Transverse colon (tissue), 4 donors: ENCODE results near the gene MYADM. TPM values are rescaled to one million over a fixed set of nuclear protein-coding genes. Genes with fewer than 3 reads are reported as not detected.
A peak's percentile ranks its signal among the peaks of the same experiment; 100 is the strongest.

ENCODE experiments used
- DNase-seq: peaks from one replicate; pipeline ENCODE4 v3.0.0-alpha.2; 2019
- H3K27ac ChIP-seq, 4 donors: fragments of 200-600 bp; sonication (generic); 2 replicates each; pipeline ENCODE4 v1.5.1; 2016 to 2018; ENCODE audit warnings: inconsistent platforms in 4 of 4
- H3K27me3 ChIP-seq: fragments of 200-600 bp; sonication (generic); 2 replicates; pipeline ENCODE4 v1.5.1; 2017; ENCODE audit warnings: inconsistent platforms
- H3K36me3 ChIP-seq, 4 donors: fragments of 200-600 bp; sonication (generic); 2 replicates each; pipeline ENCODE4 v1.5.1; 2017 to 2019; ENCODE audit warnings: inconsistent platforms in 4 of 4
- H3K4me1 ChIP-seq, 4 donors: fragments of 200-600 bp; sonication (generic); 2 replicates each; pipeline ENCODE4 v1.5.1; 2017 to 2020; ENCODE audit warnings: inconsistent platforms in 4 of 4
- H3K4me3 ChIP-seq, 4 donors: fragments of 200-600 bp; sonication (generic); 1 replicate in 1 of 4; 2 replicates in 3 of 4; pipeline versions ENCODE4 v1.5.1 to v1.6.1; 2017 to 2019; ENCODE audit warnings: inconsistent platforms in 4 of 4
- H3K9me3 ChIP-seq, 2 donors: fragments of 200-600 bp; sonication (generic); 2 replicates each; pipeline ENCODE4 v1.5.1; 2017 to 2019; ENCODE audit warnings: inconsistent platforms in 2 of 2
- EP300 ChIP-seq: sonication (generic); formaldehyde crosslinking; IDR thresholded peaks from one replicate; pipeline ENCODE4 v1.6.1; 2017; ENCODE audit warnings: antibody characterized with exemption, low read depth
- POLR2A ChIP-seq: fragments of 450-650 bp; IDR thresholded peaks from one replicate; pipeline ENCODE4 v1.6.1; 2016; ENCODE audit warnings: antibody characterized with exemption, mild to moderate bottlenecking, moderate library complexity
- POLR2AphosphoS5 ChIP-seq, 3 donors: sonication (generic); formaldehyde crosslinking; IDR thresholded peaks; one replicate each; pipeline ENCODE4 v1.6.1; 2016; ENCODE audit warnings: antibody characterized with exemption in 3 of 3
- WGBS, 2 donors: methylation state at CpG; one replicate each; pipeline ENCODE4 v1.1.5; 2018; ENCODE audit warnings: low coverage in 1 of 2; 5-methylcytosine and 5-hydroxymethylcytosine counted together
- in situ Hi-C, 4 donors: fragments of 200-750 bp; cut with MboI; loops; one replicate each; pipeline versions ENCODE4 v1.15.0 to v1.15.1; 2017; ENCODE audit warnings: low sequenced_read_pairs in 3 of 4, low pct_ligation_motif_present in 1 of 4, low pct_unique_long_range_greater_than_20kb in 1 of 4
- intact Hi-C: fragments of 100-400 bp; cut with DNase I; formaldehyde crosslinking; loops from one replicate; pipeline ENCODE4 v1.15.1; 2023; ENCODE audit warnings: low total_unique reads
- total RNA-seq, 4 donors: library from RNA; depleted of rRNA; stranded (reverse); fragments of >200 nt; gene quantifications; one replicate each; pipeline ENCODE4 v1.1.0, GENCODE V29; 2016
- TF ChIP-seq, protein P1 (sequence below), 5 experiments: fragments of 200-600 bp in 3 of 5; fragments of 450-650 bp in 2 of 5; sonication (generic) in 3 of 5; IDR thresholded peaks; 1 replicate in 2 of 5; 2 replicates in 3 of 5; pipeline ENCODE4 v1.5.1; 2016 to 2017; ENCODE audit warnings: antibody characterized with exemption in 5 of 5, inconsistent platforms in 3 of 5, mild to moderate bottlenecking in 2 of 5, moderate library complexity in 1 of 5

The MYADM gene
- total RNA-seq, 4 donors from 2014 or later: 33.3 to 222 (median 79.1) TPM

DNA sequence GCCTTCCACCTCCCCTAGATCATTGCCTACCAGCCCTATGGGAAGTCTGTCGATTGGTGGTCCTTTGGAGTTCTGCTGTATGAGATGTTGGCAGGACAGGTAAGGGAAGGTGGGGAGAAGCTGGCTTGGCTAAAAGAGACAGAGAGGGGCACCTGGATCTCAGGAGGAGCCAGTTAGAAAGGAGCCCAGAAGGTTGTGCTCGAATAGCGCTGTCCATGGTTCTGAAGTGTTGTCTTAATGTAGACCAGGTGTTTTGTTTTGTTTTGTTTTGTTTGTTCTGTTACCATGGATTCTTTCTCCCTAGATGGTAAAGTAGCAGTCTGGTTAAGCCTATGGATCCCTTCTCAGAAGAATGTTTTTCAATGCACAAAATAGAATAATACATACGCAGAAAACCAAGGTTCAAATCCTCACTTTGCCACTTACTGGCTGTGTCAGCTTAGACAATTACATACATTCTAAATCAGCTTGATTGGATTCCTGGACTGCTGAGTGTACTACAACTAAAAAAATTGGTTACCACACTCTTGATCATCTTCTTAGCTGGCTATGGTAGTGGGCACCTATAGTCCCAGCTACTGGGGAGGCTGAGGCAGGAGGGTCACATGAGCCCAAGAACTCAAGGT lies 35.5 kb downstream of the MYADM start:
- Histone ChIP-seq H3K36me3 (no peaks in the 10 kb centered on the region), H3K4me3 (no peak overlapping the region), H3K27me3 (peaks cover 51% of the 10 kb centered on the region), H3K4me1 (peaks cover 0 to 5% (median 3%) of the 10 kb centered on the region in 4 donors), H3K27ac (no peak overlapping the region), H3K9me3 (no peaks in the 10 kb centered on the region)
- WGBS, 2 donors: 33 to 38% methylated on average over 3 to 4 of the region's 4 CpGs
- TF ChIP-seq POLR2AphosphoS5 (IDR thresholded peaks at IDR 0.05): no peak
- no peak for TF ChIP-seq POLR2A
- TF ChIP-seq, protein P1, sequence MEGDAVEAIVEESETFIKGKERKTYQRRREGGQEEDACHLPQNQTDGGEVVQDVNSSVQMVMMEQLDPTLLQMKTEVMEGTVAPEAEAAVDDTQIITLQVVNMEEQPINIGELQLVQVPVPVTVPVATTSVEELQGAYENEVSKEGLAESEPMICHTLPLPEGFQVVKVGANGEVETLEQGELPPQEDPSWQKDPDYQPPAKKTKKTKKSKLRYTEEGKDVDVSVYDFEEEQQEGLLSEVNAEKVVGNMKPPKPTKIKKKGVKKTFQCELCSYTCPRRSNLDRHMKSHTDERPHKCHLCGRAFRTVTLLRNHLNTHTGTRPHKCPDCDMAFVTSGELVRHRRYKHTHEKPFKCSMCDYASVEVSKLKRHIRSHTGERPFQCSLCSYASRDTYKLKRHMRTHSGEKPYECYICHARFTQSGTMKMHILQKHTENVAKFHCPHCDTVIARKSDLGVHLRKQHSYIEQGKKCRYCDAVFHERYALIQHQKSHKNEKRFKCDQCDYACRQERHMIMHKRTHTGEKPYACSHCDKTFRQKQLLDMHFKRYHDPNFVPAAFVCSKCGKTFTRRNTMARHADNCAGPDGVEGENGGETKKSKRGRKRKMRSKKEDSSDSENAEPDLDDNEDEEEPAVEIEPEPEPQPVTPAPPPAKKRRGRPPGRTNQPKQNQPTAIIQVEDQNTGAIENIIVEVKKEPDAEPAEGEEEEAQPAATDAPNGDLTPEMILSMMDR (IDR thresholded peaks at IDR 0.05): no peak
- no peak for TF ChIP-seq EP300
- intact Hi-C loops: no loop called here
- DNase-seq: no peak
- in situ Hi-C loops: loop anchor here in 1 of 4 donors (10.0 kb wide), 1 partner anchor 58 kb away; no protein-coding TSS in a partner anchor

DNA sequence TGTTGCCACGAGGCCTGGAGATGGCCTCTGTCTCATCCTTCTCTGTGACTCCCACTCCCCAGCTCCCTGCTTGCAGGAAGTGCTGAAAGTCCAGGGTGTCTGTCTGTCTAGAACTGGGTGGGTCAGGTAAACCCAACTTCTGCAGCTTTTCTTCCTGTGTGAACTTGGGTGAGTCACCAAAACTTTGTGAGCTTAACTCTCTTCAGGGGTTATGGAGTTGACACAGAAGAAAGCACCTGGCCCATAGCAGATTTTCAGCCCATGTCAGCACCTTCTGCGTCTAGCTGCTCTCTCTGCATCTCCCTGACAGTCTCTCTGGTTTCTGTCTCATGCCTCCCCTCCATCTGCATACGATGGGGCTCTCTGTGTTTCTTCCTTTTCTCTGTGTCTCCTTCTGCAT lies 37.2 kb downstream of the MYADM start:
- no peak for DNase-seq
- Histone ChIP-seq H3K9me3 (no peaks in the 10 kb centered on the region), H3K27ac (no peak overlapping the region), H3K4me3 (no peak overlapping the region), H3K27me3 (peaks cover 60% of the 10 kb centered on the region), H3K4me1 (peaks cover 0 to 12% (median 8%) of the 10 kb centered on the region in 4 donors), H3K36me3 (no peaks in the 10 kb centered on the region)
- in situ Hi-C loops: loop anchor here in 1 of 4 donors (10.0 kb wide), 1 partner anchor 60 kb away; no protein-coding TSS in a partner anchor
- intact Hi-C loops: no loop called here
- TF ChIP-seq POLR2AphosphoS5 (IDR thresholded peaks at IDR 0.05) (no peak), EP300 (no peak), POLR2A (no peak)
- TF ChIP-seq, protein P1 (IDR thresholded peaks at IDR 0.05): no peak
- 31% methylated on average over 3 of the region's 3 CpGs; no CpG with 5 or more reads in 1 of the 2 donors for WGBS, 2 donors

DNA sequence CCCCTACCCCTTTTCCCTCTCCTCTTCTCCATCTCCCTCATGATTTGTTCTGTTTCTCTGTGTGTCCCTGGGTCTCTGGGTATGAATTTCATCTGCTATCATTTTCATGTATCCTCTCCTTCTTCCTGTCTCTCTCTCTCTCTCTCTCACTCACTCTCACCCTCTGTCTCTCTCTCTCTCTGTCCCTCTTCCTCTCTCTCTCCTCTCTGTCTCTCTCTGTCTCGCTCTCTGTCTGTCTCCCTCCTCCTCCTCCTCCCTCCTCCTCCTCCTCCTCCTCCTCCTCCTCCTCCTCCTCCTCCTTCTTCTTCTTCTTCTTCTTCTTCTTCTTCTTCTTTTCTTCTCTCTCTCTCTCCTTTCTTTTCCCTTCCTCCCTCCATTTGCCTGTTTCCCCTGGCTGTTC lies 38.1 kb downstream of the MYADM start:
- TF ChIP-seq POLR2AphosphoS5 (IDR thresholded peaks at IDR 0.05): no peak
- TF ChIP-seq POLR2A: no peak
- no peak for TF ChIP-seq EP300
- TF ChIP-seq, protein P1 (IDR thresholded peaks at IDR 0.05): no peak
- 72% methylated on average over 1 of the region's 1 CpG; no CpG with 5 or more reads in 1 of the 2 donors for WGBS, 2 donors
- no peak for DNase-seq
- in situ Hi-C loops (loop anchor here in 1 of 4 donors (10.0 kb wide), 1 partner anchor 61 kb away; no protein-coding TSS in a partner anchor), intact Hi-C loops (no loop called here)
- Histone ChIP-seq H3K36me3 (no peaks in the 10 kb centered on the region), H3K9me3 (no peaks in the 10 kb centered on the region), H3K4me1 (peaks cover 0 to 12% (median 8%) of the 10 kb centered on the region in 4 donors), H3K4me3 (no peak overlapping the region), H3K27me3 (peaks cover 69% of the 10 kb centered on the region), H3K27ac (no peak overlapping the region)

DNA sequence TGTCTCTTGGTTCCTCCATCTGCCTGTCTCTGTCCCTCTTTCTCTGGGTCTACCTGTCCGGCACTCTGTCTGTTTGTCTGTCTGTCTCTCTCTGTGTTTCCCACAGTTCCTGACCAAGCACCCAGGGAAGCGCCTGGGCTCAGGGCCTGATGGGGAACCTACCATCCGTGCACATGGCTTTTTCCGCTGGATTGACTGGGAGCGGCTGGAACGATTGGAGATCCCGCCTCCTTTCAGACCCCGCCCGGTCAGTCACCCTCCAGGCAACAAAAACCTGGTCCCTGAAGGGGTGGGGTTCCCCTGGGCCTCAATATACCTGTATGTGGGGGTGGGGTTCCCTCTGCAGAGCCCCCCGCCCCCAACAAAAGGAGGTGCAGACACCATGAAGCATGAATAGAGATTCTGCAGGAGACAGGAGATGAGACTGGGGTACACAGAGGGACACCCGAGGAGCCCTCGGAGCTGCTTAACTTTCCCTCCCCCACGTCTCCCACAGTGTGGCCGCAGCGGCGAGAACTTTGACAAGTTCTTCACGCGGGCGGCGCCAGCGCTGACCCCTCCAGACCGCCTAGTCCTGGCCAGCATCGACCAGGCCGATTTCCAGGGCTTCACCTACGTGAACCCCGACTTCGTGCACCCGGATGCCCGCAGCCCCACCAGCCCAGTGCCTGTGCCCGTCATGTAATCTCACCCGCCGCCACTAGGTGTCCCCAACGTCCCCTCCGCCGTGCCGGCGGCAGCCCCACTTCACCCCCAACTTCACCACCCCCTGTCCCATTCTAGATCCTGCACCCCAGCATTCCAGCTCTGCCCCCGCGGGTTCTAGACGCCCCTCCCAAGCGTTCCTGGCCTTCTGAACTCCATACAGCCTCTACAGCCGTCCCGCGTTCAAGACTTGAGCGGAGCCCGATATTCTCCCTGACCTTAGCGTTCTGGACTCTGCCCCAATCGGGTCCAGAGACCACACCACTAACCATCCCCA lies 38.8 kb downstream of the MYADM start:
- DNase-seq: peak; percentile 36
- TF ChIP-seq, protein P1 (IDR thresholded peaks at IDR 0.05): peak; percentile 65 to 85 (median 82)
- TF ChIP-seq EP300 (no peak), POLR2A (no peak), POLR2AphosphoS5 (IDR thresholded peaks at IDR 0.05) (no peak)
- H3K4me1 ChIP-seq: peaks cover 0 to 12% (median 8%) of the 10 kb centered on the region in 4 donors
- H3K9me3 ChIP-seq: no peaks in the 10 kb centered on the region
- H3K4me3 ChIP-seq: no peak overlapping the region
- H3K27me3 ChIP-seq: peaks cover 76% of the 10 kb centered on the region
- no peak overlapping the region for H3K27ac ChIP-seq
- in situ Hi-C loops: loop anchor here in 1 of 4 donors (10.0 kb wide), 1 partner anchor 62 kb away; no protein-coding TSS in a partner anchor
- intact Hi-C loops: no loop called here
- no peaks in the 10 kb centered on the region for H3K36me3 ChIP-seq
- 20 to 24% methylated on average over 4 to 48 of the region's 48 CpGs for WGBS, 2 donors
